GM12801 (cell line): Measurements from ENCODE around the gene INSYN2B.

ENCODE experiments used
- TF ChIP-seq, protein P1 (sequence below): IDR thresholded peaks from one replicate; pipeline ENCODE4 v1.5.1; 2011; ENCODE audit warnings: control low read depth; ENCODE audit not compliant: insufficient read length; ENCODE audit errors: extremely low read depth

The INSYN2B gene

DNA sequence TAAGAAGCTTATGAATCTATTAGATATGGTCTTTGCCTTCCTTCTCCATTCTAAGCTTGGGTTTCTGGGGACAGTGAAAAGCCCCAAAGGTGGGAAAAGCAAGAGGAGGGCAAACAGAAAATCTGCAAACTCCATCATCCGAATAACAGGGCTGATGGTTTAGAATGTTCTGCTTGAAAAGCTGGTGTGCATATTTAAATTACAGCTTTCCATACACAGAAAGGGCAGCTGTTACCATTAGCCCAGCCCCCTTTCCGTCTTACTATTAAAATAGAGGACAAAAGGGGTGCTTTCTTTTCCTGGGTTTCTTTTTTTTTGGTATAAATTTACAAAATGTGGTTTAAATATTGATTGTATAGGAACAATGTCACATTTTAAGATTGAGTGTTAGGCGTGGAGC lies 22.0 kb downstream of the INSYN2B start:
- TF ChIP-seq, protein P1, sequence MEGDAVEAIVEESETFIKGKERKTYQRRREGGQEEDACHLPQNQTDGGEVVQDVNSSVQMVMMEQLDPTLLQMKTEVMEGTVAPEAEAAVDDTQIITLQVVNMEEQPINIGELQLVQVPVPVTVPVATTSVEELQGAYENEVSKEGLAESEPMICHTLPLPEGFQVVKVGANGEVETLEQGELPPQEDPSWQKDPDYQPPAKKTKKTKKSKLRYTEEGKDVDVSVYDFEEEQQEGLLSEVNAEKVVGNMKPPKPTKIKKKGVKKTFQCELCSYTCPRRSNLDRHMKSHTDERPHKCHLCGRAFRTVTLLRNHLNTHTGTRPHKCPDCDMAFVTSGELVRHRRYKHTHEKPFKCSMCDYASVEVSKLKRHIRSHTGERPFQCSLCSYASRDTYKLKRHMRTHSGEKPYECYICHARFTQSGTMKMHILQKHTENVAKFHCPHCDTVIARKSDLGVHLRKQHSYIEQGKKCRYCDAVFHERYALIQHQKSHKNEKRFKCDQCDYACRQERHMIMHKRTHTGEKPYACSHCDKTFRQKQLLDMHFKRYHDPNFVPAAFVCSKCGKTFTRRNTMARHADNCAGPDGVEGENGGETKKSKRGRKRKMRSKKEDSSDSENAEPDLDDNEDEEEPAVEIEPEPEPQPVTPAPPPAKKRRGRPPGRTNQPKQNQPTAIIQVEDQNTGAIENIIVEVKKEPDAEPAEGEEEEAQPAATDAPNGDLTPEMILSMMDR = no peak

DNA sequence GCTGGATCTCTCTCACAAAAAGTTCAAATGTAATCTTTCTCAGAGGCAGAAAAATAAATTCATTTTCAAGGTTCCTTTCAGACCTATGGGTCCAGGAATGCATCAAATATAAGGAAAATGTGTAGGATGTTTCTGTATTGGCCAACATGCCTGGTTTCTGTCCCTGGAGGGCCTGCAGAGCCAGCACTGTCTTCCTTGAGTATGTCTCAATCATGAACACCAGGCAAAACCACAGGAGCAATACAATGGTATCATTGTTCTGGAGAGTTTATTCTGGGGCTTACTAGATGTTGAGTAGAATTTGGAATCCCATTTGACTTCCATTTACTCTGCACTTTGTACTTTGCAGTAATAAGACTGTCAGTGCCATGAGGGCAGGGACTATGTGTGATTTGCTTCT lies 23.5 kb downstream of the INSYN2B start:
- TF ChIP-seq, protein P1 = no peak

DNA sequence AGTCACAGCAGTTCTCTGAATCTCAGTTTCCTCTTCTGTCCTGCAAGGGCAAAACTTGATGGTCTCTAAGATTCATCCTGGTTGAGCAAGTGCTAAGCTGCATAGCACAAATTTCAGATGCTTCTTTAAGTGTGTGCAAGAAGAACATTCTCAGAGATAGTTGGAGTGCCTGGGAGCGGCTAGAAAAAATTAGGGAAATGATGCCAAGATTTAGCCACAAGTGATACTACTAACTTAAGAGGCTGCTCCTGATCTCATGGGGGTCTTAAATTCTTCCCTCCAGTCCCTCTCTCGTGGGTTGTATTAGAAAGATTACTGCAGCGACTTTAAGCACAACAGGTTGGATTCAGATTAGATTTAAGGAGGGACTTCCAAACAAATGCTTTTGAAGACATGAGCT lies 24.2 kb downstream of the INSYN2B start:
- TF ChIP-seq, protein P1 = no peak

DNA sequence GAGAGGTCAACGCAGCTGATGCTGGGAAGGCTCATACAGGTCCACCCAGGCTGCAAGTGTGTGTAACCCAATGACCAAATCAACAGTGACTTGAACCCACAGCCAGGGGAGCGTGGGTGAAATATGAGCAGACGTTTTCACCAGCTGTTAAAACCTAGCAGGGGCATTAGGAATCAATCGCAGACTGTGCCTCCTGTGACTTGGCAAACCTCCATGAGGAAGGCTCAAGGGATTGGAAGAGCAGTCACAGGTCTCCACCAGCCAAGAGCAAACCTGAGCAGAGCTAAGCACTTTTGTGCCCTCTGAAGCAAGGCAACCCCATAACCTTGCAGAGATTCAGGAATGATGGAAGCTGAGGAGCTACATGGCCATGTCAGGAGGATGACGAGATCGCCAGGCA lies 25.5 kb downstream of the INSYN2B start:
- TF ChIP-seq, protein P1 = no peak

DNA sequence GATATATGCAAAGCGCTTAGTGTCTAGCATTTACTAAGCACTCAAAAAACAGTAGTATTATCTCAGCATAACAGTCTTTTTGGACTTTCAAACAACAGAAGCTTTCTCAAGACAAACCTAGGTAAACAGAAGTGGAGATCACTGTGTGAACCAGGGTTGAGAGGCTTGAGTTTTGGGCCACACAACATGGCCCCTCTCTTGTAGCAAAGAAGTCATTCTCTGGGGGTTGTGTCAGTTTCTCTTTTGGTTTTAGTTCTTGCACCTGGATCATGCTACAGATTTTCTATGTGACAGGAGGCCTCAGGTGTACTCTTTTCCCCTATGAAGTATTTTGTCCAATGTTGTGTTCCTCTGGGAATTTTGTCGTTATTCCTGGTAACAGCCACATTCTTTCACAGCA lies 30.0 kb downstream of the INSYN2B start:
- TF ChIP-seq, protein P1 = no peak

DNA sequence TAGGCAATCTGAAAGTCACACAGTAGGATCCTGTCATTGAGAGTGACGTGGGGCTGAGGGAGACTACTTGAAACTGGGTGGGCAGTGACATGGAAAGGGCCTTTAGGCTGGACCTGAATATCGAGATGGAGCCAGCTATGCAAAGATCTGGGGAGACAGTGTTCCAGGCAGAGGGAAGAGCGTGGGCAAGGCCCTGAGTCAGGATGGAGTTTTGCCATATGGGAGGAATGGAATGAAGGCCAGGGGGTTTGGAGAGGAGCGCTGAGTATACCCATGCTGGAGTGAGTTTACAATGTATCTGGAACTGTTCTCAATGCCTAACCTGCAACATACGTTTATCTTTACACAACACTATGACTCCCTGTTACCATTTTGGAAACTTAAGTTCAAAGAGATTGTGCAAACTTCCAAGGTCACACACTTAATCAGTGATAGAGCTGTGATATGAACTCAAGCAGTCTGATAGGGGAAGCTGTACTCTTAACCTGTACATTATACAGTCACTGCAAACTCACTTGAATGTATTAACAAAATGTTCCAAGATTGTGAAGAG lies 33.5 kb downstream of the INSYN2B start:
- TF ChIP-seq, protein P1 = no peak

DNA sequence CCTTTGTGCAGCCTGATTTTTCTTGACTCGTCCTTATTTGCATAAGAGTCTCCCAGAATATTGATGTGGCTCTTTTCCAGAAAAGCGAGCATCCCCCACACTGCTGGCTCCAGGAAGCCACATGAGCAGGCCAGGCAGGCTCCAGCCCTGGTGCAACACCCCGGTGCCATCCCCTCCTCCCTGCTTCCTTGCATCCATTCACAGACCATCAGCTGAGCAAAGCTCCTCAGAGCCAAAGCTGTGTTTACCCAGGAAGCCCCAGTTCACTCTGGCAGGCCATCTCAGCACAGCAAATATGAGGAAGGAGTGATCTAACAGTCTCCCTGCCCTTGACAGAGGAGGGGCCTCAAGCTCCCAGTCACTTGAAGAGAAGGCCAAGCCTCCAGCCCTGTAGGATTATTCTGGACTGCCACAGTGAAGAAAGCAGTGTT lies 34.4 kb downstream of the INSYN2B start:
- TF ChIP-seq, protein P1 = no peak
